GM18870 (cell line): ENCODE data around the gene THBS1.

Source experiments
- ATAC-seq: cut with Tn5 transposase; IDR thresholded peaks from one replicate; pipeline ENCODE4 v1.9.1; 2021; ENCODE audit warnings: moderate library complexity; ENCODE audit not compliant: unreplicated experiment

The THBS1 gene

DNA sequence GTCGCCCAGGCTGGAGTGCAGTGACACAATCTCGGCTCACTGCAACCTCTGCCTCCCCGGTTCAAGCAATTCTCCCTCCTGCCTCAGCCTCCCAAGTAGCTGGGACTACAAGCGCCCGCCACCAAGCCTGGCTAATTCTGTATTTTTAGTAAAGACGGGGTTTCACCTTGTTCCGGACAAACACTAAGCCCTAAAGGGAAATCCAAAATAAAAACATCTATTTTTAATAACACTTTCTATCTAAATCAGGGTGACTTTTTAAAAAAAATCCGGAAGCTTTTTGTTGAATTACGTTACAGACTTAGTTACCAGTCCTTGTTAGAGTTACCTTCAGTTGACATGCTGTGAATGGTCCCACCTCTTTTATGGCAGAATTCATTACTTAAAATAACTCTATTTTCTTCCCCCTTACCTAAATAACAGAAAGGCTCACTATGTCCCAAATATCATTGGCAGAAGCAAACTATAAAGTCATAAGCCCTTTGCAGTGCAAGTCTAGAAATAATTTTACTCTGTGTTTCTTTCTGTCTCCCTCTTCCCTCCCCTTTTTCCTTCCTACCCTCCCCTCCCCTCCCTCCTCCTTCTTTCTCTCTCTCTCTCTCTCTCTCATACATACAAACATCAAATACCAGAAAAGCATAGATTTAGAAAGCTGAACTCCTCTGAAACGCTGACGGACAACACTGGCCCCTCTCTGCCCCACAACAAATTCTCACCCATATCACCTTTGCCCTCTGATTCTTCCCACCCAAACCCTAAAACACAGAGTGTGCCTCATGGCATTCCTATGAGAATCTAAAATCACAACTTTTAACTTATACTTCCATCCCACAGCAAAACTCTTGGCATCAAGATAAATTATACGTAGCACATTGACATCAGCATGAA, 18.3 kb downstream of the THBS1 start:
- ATAC-seq, result no peak

DNA sequence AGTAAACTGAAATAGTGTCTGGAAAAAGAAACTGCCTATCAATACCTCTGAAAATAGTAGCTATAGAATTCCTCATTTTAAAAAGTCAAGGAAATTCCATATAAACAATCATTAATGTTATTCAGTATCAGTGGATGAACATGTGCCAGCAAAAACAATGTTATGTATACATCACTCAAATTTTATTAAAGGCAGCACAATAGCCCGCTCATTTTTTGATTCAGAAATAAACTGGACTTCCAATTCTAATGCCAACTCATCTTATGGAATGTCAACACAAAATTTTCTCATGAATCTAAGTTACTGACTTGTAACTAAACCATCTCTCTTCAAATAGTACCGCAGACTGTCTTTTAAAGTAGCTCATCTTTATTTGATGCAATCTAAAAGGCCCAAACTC, 19.0 kb downstream of the THBS1 start:
- no peak for ATAC-seq

DNA sequence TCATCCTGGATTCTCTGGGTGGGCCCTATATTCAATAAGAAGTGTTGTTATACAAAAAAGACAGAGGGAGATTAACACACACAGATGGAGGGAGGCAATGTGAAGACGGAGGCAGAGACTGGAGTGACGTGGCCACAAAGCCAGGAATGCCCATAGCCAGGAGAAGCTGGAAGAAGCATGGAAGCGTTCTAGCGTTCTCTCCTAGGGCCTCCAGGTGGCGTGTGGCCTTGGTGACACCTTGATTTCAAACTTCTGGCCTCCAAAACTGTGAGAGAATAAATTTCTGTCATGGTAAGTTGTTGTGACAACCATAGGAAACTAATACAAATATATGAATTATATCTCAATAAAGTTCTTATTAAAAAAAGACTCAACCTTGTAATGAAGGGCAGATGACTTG, 21.3 kb downstream of the THBS1 start:
- ATAC-seq, result no peak

DNA sequence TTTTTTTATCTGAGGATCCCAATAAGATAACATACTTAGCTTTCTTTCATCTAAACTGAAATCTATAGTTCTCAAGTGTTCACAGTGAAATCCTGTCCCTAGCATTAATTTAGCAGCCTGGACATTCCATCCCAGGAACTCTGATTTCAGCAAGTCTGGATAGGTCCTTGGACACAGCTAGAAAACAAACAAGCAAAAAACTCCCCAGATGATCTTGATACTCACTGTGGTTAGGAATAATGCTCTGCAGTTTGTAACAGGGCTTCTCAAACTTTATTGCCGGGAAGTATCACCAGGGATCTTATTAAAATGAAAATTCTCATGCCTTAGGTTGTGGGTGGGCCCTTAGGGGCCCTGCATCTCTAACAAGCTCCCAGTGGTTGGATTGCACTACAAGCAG, 24.3 kb downstream of the THBS1 start:
- ATAC-seq, result no peak

DNA sequence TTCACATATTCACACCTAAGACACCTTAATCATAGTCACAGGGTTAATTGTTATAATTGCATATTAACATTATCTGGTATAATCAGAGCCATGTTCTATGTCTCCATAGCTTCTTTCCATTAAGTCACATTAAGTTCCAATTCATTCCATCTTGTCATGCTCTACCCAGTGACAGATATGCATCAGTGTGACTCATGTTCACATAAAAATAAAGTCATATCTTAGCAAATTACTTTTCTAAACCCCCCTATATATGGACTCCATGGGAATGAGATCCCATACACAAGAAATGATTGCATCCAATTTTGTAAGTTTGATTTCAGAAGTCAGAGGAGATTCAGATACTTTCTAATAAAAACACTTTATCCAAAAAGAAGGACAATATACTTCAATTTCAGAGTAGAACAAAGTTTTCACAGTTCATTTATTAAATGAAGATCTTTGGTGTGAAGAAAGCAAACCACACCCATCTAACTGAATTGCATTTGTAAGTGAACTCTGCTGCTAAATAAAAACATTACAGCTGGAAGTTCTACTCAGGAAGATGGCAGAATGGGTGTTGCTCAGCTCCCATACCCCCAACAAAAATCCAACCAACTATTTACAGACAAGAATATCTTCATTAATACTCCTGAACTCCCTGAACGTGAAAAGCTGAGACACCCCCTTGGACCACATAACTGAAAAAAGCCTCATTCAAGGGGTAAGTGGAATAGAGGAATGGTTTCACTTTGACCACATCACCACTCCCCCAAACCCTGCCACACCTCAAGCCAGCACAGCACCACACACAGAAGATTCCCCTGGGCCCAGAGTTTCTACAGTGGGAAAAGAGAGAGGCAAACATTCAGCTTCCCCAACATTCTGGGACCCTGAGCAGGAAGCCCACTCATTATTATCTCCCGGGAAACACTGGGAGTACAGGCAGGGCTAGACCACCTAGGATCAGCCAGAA, 27.6 kb downstream of the THBS1 start:
- ATAC-seq, result no peak

DNA sequence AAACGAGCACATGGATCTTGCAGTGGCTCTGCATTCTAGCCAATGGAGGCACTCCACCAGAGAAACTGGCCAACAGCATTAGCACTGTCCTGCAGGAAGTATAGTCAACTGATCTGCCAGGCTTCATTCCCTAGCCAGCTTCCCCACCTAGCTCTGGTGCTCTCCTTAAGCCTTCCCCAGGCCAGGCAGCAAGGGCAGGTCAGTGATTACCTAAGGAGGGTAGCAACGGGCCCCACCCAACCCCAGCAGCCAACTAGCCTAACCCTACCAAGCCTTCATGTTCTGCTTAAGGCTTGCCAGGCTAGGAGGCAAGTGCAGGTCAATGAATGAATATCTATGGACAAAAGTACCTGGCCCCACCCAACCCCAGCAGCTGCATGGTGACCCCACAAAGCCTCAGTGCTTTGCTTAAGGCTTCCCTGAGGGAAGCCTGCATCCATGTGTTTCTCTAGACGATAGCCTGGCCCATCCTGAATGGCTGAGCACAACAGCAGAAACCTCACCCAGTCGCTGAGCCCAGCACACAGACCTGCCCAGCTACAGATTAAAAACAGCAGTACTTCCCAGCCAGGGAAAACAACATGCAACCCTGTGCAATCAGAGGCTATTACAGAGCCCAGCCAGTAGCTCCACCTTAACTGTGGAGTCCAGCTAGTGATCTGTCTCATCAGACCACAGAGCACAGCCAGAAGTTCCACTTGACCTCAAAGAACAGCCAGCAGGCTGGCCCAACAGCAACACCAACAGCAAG, 28.5 kb downstream of the THBS1 start:
- no peak for ATAC-seq

DNA sequence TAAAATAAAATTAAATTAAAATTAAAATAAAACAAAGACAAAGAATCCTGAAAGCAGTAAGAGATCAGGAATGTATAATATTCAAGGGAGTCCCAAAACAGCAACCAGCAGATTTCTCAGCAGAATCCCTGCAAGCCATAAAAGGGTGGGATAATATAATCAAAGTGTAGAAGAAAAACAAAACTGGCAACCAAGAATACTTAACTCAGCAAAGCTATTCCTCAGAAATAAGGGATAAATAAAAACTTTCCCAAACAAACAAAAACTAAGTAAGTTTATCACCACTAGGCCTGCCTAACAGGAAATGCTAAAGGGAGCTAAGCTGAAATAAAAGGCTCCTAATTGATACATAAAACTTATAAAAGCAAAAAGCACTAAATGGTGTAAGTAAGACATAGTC, 29.8 kb downstream of the THBS1 start:
- no peak for ATAC-seq

DNA sequence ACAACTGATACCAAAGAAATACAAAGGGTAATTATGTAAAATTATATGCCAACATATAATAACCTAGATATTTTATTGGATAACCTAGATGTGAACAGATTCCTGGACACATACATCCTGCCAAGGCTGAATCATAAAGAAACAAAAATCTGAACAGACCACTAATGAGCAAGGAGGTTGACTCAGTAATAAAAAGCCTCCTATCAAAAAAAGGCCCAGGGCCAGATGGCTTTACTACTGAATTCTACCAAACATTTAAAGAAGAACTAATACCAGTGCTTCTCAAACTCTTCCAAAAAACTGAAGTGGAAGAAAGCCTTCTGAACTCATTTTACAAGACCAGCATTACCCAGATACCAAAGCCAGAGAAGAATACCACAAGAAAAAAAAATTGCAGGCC, 32.4 kb downstream of the THBS1 start:
- ATAC-seq, result no peak

DNA sequence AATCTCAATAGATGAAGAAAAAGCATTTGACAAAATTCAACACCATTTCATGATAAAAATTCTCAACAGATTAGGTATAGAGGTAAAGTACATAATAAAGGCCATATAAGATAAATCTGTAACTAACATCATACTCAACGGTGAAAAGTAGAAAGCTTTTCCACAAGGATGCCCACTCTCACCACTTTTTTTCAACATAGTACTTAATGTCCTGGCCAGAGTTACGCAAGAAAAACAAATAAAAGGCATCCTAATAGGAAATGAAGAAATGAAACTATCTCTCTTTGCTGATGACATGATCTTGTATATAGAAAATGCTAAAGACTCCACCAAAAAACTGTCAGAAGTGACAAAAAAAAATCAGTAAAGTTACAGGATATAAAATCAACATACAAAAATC, 33.0 kb downstream of the THBS1 start:
- ATAC-seq, result no peak

DNA sequence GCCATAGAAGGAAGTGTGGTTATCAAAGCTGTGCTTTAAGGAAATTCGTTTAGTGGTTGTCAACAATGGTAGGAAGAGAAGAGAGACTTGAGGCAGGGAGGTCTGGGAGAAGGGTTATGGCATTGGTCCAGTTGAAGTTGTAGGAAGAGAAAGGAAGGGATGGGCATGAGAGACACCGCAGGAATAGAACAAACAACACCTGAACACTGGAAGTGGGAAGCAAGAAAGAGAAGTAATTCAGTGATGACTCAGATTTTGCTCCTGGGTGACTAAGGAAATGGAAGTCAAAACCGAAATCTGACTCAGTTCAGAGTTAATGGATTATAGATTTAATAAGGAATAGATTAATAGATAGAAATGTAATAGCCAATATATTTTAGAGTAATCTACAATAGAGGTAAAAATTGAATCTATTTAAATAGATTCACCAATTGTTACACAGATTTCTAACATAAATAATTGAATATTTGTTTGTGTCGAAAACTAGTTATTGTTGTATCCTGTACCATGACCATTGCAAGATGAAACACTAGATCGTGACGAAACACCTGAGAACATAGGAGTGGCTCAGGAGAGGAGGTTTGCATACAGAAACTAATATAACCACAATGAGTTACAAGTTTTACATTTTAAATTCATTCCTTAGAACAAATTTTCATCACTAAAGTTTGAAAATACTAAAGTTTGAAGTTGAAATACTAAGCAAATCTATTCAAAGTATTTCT, 36.0 kb downstream of the THBS1 start:
- ATAC-seq, result no peak

DNA sequence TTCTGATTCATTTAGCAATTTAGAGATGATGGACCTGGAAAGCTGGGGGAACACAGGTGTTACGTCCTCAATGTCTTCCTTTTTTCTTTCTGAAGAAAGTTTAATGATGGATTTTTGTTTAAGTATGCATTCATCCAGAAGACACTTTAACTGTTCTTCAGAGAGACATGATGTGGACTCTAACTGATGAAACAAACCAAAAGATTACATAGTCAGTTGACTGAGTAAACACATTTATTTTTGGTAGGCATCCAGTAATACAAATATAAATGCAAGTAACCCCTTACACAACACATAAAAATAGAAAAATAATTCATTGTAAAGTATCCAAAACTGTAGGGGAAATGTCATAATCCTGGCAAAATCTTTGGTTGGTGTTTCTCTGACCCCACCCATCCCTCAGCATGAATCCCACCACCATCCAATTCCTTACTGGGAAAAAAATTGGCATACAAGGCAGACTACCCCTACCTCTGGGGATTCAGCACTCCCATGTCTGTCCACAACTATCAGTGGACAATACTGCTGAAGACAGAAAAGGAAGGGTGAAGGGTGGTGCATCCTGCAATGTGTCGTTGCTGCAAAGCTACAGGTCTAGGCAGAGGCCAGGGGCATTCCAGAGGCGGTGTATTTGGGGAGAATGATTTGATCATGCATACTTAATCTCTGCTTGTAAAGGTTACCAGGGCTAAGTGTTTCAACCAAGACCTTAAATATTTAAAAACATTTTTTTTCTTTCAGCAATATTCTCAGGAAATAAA, 37.4 kb downstream of the THBS1 start:
- ATAC-seq, result no peak

DNA sequence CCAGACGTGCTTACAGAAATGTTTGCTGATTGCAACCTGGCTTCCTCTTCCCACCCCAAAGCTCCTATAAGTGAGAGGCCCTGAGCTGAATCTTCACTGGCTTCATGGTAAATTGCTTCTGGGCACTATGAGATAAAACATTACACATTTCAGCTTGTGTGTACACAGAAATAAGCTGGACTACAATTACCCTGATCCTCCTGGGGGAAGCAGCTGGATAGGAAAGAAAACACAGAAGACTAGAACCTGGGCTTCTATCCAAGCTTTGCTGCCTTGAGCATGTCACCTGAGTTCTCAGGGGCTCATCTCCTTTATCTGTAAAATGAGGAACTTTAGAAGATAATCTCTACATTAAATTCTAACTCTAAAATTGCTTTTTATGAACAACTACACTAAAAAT, 40.3 kb downstream of the THBS1 start:
- no peak for ATAC-seq

DNA sequence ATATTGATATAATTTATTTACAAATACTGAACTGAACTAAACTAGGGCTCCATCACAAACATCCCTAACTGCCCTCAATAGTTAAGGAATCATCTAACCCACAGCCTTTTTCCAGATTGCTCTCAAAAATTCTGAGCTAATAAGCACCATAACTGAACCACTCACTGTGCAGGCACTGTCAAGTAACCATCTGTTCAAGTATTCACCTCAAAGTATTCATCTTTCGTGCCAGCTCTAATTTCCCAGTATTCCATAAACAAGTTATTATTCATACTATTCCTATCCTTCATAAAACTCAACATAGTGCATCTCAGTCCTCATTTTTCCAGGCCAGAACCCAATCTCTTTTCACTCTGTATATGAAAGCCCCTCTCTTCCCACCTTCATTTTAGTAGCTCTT, 41.1 kb downstream of the THBS1 start:
- no peak for ATAC-seq

DNA sequence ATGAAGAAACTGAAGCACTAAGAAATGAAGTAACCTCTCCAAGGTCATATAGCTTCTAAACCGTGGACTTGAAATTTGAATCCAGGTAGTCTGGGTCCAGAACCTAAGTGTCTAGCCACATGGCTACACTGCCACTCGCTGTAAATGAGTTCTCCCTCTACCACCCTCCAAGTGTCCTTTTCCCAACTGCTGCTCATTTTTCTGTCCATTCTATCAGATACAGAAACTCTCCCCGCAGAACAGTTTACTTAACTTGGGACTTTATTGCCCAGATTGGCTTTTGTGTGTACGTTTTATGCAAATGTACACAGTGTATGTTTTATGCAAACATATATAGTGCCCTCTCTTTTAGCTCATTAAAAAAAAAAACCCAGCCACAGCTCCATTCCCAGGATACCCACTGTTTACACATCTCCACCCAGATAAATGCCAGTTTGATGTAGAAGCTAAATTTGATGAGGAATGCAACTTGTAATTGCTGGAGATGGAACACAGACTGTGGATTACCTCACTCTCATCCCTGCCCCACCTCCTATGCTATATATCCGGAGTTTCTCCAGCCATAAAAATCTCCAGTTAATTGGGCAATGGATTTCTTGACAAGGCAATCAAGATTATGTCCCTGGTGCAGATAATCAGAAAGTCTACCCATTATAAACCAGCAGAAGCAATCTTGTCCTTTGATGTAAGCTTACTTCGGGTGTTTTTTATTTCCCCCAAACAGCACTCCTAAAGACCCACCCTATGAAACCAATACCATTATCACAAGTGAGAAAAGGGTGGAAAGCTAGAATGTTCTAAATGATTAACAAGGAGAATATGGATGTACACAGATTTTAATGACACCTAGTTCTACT, 42.0 kb downstream of the THBS1 start:
- peak; percentile 6 for ATAC-seq

DNA sequence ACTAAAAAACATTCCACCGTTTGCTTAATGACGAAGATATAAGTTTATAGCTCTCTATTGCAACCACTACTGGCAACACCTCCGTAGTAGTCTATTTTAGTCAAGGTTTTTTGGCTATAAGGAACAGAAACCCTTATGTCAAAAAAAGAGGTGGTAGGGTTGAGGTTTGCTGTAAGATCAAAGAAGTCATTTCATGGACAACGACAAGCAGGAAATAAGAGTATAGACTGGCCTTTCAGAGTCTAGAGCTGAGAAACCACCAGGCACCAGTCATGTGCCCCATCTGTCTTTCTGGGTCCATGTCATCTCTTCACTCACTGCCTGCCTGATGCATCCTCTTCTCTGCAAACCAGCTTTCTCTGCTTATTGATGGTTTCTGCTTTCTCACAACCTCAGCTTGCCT, 42.7 kb downstream of the THBS1 start:
- ATAC-seq, result peak; percentile 85

DNA sequence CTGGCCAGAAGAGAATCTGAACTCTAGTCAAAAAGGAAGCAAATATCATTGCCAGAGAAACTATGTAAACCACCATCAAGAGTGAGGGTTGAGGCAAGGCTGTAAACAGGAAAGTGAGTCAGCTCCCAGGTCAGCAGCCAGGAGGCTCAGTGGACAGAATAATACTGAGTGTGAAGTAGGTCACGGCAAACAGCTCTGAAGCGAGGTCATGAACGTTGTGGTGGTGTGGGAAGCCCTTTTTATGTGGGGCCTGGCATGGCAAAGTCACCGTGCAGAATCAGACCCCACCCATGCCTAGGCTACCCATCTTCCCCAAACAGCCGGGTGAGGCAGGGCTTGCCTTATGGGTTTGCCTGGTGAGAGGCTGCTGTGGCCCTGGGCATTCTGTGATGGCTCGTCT, 43.9 kb downstream of the THBS1 start:
- no peak for ATAC-seq

DNA sequence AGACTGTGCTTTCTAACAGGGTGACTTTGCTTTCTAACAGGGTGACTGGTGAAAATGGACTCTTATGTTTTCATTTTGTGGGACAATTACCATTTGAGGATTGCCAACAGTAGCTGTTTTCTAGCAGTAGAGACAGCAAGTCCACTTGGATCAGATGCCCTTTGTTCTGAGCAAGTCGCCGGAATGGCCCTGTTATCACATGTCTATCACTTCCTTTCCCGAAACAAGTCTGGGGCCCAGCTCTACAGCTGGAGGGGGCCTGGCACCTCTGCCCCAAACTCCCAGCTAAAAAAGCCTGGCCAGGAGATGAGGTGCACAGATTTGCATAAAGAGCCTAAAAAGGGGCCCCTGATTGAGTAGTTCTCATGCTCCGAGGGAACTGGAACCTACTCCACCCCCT, 44.6 kb downstream of the THBS1 start:
- ATAC-seq, result no peak

DNA sequence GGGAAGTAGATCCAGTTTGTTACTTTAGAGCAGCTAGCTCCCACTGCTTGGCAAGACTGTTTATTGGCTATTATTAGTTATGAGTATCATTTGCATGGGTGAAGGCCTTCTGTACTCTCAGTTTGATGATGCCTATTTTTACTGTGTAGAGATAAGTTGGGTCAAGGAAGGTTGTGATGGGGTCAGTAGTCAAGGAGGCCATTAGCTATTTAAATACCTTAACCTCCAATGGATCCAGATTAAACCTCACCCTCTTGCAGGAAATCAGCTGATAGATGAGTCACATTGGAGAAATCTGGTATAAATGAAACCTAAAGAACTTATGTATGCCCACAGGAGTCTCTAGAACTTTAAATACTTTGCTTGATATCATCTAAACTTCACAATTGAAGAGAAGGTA, 45.0 kb downstream of the THBS1 start:
- no peak for ATAC-seq
